Measurements from ENCODE around the gene PRAMEF5. TPM values are rescaled to one million over a fixed set of nuclear protein-coding genes. Genes with fewer than 3 reads are reported as not detected.
"Not testable (repeated sequence)": the region's sequence is repeated elsewhere in the genome, so short reads cannot be mapped to it uniquely, and the experiment has no call there.

The PRAMEF5 gene
- total RNA-seq, 1 donor from 2014 or later: not detected

- H3K9me3 Mint-ChIP-seq; H3K27ac Mint-ChIP-seq; H3K4me1 Mint-ChIP-seq; intact Hi-C loops (cut with micrococcal nuclease); H3K27me3 Mint-ChIP-seq; H3K4me3 Mint-ChIP-seq; H3K36me3 Mint-ChIP-seq (ENCODE audit: low read depth): not testable (repeated sequence)
- DNase-seq: peak; percentile 52
Observed at GRCh38 chr1:13237572-13237971, 16.4 kb upstream of the PRAMEF5 start.

DNA sequence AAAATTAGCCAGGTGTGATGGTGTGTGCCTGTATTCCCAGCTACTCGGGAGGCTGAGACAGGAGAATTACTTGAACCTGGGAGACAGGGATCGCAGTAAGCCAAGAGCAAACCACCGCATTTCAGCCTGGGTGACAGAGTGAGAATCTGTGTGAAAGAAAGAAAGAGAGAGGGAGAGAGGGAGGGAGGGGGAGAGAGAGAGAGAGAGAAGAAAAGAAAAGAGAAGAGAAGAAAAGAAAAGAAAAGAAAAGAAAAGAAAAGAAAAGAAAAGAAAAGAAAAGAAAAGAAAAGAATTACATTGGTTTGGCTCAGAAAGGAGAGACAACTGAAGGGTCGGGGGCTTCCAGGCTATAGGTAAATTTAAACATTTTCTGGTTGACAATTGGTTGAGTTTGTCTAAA, 14.4 kb upstream of the PRAMEF5 start:
- H3K9me3 Mint-ChIP-seq; H3K4me1 Mint-ChIP-seq; H3K27ac Mint-ChIP-seq; DNase-seq; H3K36me3 Mint-ChIP-seq (ENCODE audit: low read depth); H3K27me3 Mint-ChIP-seq; intact Hi-C loops (cut with micrococcal nuclease); H3K4me3 Mint-ChIP-seq: not testable (repeated sequence)

- H3K27me3 Mint-ChIP-seq; intact Hi-C loops (cut with micrococcal nuclease); H3K36me3 Mint-ChIP-seq (ENCODE audit: low read depth); H3K9me3 Mint-ChIP-seq; H3K4me1 Mint-ChIP-seq; H3K4me3 Mint-ChIP-seq; H3K27ac Mint-ChIP-seq: not testable (repeated sequence)
- peak; percentile 41 for DNase-seq
Observed at GRCh38 chr1:13243536-13244263, 10.3 kb upstream of the PRAMEF5 start.

DNA sequence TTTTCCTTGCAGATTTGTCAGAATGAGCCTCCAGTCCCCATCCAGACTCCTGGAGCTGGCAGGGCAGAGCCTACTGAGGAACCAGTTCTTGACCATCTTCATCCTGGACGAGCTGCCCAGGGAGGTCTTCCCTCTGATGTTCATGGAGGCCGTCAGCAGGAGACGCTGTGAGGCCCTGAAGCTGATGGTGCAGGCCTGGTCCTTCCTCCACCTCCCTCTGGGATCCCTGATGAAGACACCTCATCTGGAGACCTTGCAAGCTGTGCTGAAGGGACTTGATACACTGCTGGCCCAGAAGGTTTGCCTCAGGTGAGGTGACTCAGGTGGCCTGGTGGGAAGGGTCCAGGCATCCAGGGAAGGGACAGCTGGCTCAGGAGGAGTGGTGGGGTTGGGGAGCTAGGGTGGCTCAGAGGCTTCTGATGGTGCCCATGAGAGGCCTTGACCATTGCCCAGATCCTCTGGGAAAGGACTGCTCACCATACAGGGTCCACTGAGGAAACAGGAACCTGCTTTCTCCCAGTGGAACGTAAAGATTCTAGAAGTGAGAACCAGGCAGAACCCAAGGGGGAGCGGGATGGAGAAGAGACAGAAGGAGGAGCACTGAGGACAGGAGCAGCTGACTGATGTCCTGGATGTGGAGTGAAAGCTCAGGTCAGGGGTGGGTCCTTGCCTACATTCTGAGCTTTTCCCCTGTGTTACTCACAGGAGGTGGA, 8.0 kb upstream of the PRAMEF5 start:
- H3K9me3 Mint-ChIP-seq; H3K27me3 Mint-ChIP-seq; H3K4me1 Mint-ChIP-seq; intact Hi-C loops (cut with micrococcal nuclease); H3K36me3 Mint-ChIP-seq (ENCODE audit: low read depth); H3K27ac Mint-ChIP-seq; H3K4me3 Mint-ChIP-seq: not testable (repeated sequence)
- peak; percentile 48 for DNase-seq

DNA sequence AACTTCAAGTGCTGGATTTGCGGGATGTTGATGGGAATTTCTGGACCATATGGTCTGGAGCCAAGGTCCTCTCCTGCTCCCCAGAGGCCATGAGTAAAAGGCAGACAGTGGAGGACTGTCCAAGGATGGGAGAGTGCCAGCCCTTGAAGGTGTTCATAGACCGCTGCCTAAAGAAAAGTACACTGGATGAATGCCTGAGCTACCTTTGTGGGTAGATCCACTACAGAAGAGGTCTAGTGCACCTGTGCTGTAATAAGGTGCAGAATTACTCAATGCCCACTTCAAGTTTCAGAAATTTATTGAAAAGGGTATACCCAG, 7.5 kb upstream of the PRAMEF5 start:
- peak; percentile 47 for DNase-seq
- H3K4me1 Mint-ChIP-seq; H3K27ac Mint-ChIP-seq; H3K4me3 Mint-ChIP-seq; H3K9me3 Mint-ChIP-seq; intact Hi-C loops (cut with micrococcal nuclease); H3K36me3 Mint-ChIP-seq (ENCODE audit: low read depth); H3K27me3 Mint-ChIP-seq: not testable (repeated sequence)

GRCh38 chr1:13247122-13247521, 6.9 kb upstream of the PRAMEF5 start:
- intact Hi-C loops (cut with micrococcal nuclease); H3K4me1 Mint-ChIP-seq; H3K36me3 Mint-ChIP-seq (ENCODE audit: low read depth); H3K27ac Mint-ChIP-seq; H3K9me3 Mint-ChIP-seq; H3K4me3 Mint-ChIP-seq; H3K27me3 Mint-ChIP-seq: not testable (repeated sequence)
- DNase-seq: peak; percentile 45

DNA sequence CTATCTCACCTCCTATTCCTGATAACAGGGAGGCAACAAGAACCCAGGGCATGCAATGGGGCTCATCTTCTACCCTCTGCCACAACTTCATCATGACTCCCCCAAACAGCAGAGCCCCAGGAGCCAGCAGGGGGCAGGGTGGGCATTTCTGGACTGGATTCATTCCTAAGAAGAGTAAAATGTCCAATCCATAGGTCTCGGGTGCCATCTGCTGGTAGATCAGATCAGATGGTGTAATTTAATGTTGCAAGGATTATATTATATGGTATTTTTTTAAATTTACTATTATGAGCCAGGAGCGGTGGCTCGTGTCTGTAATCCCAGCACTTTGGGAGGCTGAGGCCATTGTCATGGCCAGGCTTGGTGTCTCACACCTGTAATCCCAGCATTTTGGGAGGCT, 11.1 kb downstream of the PRAMEF5 start:
- intact Hi-C loops (cut with micrococcal nuclease); DNase-seq; H3K4me1 Mint-ChIP-seq; H3K9me3 Mint-ChIP-seq; H3K27ac Mint-ChIP-seq; H3K27me3 Mint-ChIP-seq; H3K4me3 Mint-ChIP-seq; H3K36me3 Mint-ChIP-seq (ENCODE audit: low read depth): not testable (repeated sequence)

GRCh38 chr1:13277016-13277415, 23.0 kb downstream of the PRAMEF5 start:
- H3K27me3 Mint-ChIP-seq; H3K9me3 Mint-ChIP-seq; H3K4me1 Mint-ChIP-seq; DNase-seq; H3K27ac Mint-ChIP-seq; H3K36me3 Mint-ChIP-seq (ENCODE audit: low read depth); H3K4me3 Mint-ChIP-seq; intact Hi-C loops (cut with micrococcal nuclease): not testable (repeated sequence)

DNA sequence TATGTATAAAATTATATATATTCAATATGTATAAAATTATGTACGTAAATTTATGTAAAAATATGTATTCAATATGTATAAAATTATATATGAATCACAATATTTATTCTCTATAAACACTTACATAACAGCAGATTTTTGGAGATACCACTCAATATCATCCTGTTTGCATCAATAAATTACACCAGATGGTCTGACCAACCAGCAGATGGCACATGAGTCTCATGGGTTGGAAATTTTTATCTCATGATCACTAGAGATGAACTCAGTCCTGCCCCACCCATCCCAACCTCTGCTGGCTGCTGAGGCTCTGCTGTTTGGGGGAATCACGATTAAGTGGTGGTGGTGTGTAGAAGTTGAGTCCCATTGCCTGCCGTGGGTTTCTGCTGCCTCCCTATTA, 25.6 kb downstream of the PRAMEF5 start:
- H3K27me3 Mint-ChIP-seq; H3K4me1 Mint-ChIP-seq; H3K4me3 Mint-ChIP-seq; H3K36me3 Mint-ChIP-seq (ENCODE audit: low read depth); H3K9me3 Mint-ChIP-seq; H3K27ac Mint-ChIP-seq; DNase-seq; intact Hi-C loops (cut with micrococcal nuclease): not testable (repeated sequence)

GRCh38 chr1:13285037-13285436, 31.0 kb downstream of the PRAMEF5 start, which contains the start of gene PRAMEF8:
PRAMEF8 (minus strand) TSS chr1:13285137; CDS start chr1:13284091, 1,046 bp downstream.
- H3K4me1 Mint-ChIP-seq; H3K4me3 Mint-ChIP-seq; H3K9me3 Mint-ChIP-seq; H3K36me3 Mint-ChIP-seq (ENCODE audit: low read depth); DNase-seq; H3K27ac Mint-ChIP-seq; H3K27me3 Mint-ChIP-seq; intact Hi-C loops (cut with micrococcal nuclease): not testable (repeated sequence)

DNA sequence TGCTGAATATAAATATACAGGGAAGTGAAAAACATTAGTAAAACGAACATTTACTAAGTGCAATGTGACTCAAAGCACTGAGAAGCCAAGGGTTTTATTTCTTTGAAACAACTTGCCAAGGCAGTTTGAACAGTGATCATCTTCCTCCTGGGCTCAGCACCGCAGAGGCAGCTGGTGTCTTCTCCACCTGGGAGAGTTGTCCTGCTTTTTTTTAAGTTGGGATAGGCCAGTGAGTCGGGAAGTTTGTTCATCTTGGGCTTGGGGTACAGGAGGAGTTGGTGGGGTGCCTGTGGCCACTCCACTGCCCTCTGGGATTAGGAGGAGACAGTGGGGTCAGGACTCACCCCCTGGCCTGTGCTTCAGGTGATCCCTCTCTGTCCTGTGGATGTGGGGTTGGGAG, 35.0 kb downstream of the PRAMEF5 start:
- H3K9me3 Mint-ChIP-seq; H3K27ac Mint-ChIP-seq; H3K36me3 Mint-ChIP-seq (ENCODE audit: low read depth); H3K27me3 Mint-ChIP-seq; H3K4me1 Mint-ChIP-seq; DNase-seq; H3K4me3 Mint-ChIP-seq; intact Hi-C loops (cut with micrococcal nuclease): not testable (repeated sequence)

DNA sequence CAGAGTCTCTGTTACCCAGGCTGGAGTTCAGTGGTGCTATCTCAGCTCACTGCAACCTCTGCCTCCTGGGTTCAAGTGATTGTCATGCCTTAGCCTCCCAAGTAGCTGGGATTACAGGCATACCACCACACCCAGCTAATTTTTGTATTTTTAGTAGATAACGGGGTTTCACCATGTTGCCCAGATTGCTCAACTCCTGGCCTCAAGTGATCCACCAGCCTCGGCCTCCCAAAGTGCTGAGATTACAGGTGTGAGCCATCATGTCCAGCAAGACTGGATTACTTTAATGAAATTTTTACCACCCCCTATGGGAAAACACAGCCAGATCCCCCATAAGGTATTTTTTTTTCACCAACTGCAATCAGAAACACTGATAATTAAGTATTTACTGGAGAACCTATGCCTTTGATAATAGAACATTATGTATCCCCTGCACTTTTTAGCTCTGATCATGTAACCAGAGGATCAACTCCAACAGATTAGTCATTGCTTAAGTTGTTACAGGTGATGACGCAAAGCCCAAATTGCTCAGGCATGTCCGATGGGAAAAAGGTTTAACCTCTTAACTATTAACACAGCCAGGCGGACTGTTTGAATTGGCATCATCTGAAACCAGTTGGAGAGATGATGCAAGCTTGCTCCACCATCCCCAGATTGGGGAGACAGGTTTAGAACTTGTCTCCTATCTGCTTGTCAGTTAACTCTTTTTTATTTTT, 43.4 kb downstream of the PRAMEF5 start:
- H3K4me3 Mint-ChIP-seq; intact Hi-C loops (cut with micrococcal nuclease); H3K36me3 Mint-ChIP-seq (ENCODE audit: low read depth); H3K9me3 Mint-ChIP-seq; H3K27me3 Mint-ChIP-seq; DNase-seq; H3K4me1 Mint-ChIP-seq; H3K27ac Mint-ChIP-seq: not testable (repeated sequence)

DNA sequence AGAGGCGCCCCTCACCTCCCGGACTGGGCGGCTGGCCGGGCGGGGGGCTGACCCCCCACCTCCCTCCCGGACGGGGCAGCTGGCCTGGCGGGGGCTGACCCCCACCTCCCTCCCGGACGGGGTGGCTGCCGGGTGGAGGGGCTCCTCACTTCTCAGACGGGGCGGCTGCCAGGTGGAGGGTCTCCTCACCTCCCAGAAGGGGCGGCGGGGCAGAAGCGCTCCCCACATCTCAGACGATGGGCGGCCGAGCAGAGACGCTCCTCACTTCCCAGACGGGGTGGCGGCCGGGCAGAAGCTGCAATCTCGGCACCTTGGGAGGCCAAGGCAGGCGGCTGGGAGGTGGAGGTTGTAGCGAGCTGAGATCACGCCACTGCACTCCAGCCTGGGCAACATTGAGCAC, 44.7 kb downstream of the PRAMEF5 start:
- H3K27me3 Mint-ChIP-seq; intact Hi-C loops (cut with micrococcal nuclease): not testable (repeated sequence)

GRCh38 chr1:13302197-13302596, 48.2 kb downstream of the PRAMEF5 start:
- intact Hi-C loops (cut with micrococcal nuclease); H3K9me3 Mint-ChIP-seq; H3K36me3 Mint-ChIP-seq (ENCODE audit: low read depth); H3K4me3 Mint-ChIP-seq; H3K27ac Mint-ChIP-seq; DNase-seq; H3K27me3 Mint-ChIP-seq; H3K4me1 Mint-ChIP-seq: not testable (repeated sequence)

More for the DNA sequence above, 44.7 kb downstream of the PRAMEF5 start:
- not testable (repeated sequence) for DNase-seq; H3K9me3 Mint-ChIP-seq; H3K36me3 Mint-ChIP-seq (ENCODE audit: low read depth); H3K4me3 Mint-ChIP-seq; H3K27ac Mint-ChIP-seq; H3K4me1 Mint-ChIP-seq
